ENCODE measurements around the gene BCL2A1.

Gene BCL2A1

GRCh38 chr15:79989682-79990081 is 18.7 kb upstream of the BCL2A1 start:
- no peak overlapping the region for H3K4me3 ChIP-seq (ENCODE audit: low read depth, low read length)
- TF ChIP-seq CTCF (IDR thresholded peaks at IDR 0.05; ENCODE audit: low read depth, low read length) = no peak
- in situ Hi-C loops (cut with HindIII; ENCODE audit: low sequenced_read_pairs) = no loop called here
- no peak for DNase-seq (ENCODE audit: low read depth, low spot score)

DNA sequence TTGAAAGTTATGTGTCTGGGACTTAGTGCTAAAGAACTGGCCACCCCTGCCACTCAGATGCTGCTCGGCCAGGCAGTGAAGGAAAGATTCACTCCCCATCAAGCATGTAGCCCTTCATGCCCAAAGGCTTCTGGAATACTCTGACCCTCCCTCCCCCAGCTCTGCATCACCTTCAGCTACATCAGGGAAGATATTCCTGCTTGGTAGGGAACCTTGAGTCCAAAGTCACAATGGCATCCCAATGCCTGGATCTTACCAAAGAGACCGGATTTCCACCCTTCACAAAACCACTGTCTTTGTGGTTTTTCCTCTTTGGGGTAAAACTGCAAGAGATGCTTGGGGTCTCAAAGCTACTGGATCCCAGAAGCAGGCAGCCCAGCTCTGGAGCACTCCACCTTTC is 18.2 kb upstream of the BCL2A1 start:
- DNase-seq (ENCODE audit: low read depth, low spot score) = no peak
- TF ChIP-seq CTCF (IDR thresholded peaks at IDR 0.05; ENCODE audit: low read depth, low read length) = no peak
- H3K4me3 ChIP-seq (ENCODE audit: low read depth, low read length) = no peak overlapping the region
- in situ Hi-C loops (cut with HindIII; ENCODE audit: low sequenced_read_pairs) = no loop called here

DNA sequence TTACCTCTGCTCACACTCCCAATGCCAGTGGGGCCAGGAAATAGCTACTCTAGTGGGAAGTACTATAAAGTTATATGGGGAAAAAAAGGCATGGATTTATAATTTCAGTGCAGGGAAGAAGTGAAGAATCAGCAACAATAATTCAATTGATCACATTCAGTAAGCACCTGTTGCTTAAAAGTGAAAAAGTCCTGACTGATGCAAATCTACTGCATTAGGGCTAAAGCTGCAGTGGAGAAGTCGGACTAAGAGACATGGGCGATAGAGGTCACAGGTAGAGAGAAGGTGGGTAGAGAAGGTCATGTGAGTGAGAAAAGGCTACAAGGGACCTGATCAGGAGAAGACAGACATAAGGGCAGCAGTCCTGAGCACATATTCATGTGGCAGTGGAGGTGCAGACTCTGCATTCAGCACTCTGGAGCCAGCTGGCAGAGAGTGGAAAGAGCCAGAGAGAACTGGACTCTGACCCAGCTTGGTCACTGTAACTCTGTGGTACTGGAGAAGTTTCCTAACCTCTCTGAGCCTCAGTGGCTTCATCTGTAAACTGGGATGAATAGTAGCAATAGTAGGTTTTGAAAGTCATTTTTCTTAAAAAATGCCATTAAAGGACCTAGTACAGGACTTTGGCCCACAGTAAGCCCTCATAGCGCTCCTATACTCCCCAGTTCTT is 17.6 kb upstream of the BCL2A1 start:
- no peak for TF ChIP-seq CTCF (IDR thresholded peaks at IDR 0.05; ENCODE audit: low read depth, low read length)
- no peak overlapping the region for H3K4me3 ChIP-seq (ENCODE audit: low read depth, low read length)
- DNase-seq (ENCODE audit: low read depth, low spot score) = no peak

GRCh38 chr15:79987969-79988368 is 17.0 kb upstream of the BCL2A1 start:
- no peak for DNase-seq (ENCODE audit: low read depth, low spot score)
- no peak for TF ChIP-seq CTCF (IDR thresholded peaks at IDR 0.05; ENCODE audit: low read depth, low read length)
- no peak overlapping the region for H3K4me3 ChIP-seq (ENCODE audit: low read depth, low read length)
- in situ Hi-C loops (cut with HindIII; ENCODE audit: low sequenced_read_pairs) = no loop called here

More for the DNA sequence above, 17.6 kb upstream of the BCL2A1 start:
- in situ Hi-C loops (cut with HindIII; ENCODE audit: low sequenced_read_pairs) = no loop called here

DNA sequence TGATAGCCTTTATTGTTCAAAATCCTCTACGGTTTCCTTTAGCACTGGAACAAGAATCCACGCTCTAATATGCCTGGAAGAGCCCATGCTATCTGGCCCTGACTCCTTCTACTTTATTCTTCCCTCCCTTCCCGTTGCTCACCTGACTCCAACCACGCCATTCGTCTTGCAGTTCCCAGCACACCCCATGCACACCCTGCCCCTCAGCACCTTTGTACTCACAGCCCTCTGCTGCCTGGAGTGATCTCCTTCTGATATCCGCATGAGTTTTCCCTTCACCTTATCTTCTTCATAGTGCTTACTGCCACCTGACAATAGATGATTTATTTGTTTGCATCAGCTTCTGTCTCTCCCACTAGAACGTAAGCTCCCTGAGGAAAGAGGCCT is 16.6 kb upstream of the BCL2A1 start:
- no peak for DNase-seq (ENCODE audit: low read depth, low spot score)
- in situ Hi-C loops (cut with HindIII; ENCODE audit: low sequenced_read_pairs) = no loop called here
- no peak for TF ChIP-seq CTCF (IDR thresholded peaks at IDR 0.05; ENCODE audit: low read depth, low read length)
- no peak overlapping the region for H3K4me3 ChIP-seq (ENCODE audit: low read depth, low read length)

DNA sequence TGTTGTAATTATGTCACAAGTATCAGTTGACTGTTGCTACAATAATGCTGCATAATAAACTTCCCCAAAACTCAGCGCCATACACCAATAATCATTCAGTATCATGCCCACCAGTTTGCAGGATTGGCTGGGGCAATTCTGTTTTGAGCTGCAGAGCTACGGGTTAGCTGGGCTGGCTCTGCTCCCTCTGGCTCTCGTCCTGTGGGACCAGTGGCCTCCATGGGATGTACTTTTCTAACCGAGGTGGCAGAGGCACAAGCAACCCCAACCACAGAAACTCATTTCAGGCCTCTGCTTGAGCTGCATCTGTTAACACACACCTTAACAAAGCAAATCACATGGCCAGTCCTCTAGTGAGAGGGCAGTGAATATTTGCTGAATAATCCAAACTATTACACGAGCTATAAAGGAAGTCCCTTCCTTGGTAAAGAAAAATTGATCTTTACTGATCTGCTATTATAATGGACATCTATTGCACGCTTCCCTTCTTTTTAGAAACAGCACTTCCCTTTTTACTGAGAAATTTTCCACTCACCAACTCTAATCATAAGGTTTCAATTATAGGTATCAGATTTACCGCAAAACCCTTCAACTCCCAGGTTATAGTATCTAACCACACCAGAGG is 10.9 kb upstream of the BCL2A1 start:
- in situ Hi-C loops (cut with HindIII; ENCODE audit: low sequenced_read_pairs) = no loop called here
- DNase-seq (ENCODE audit: low read depth, low spot score) = no peak
- no peak for TF ChIP-seq CTCF (IDR thresholded peaks at IDR 0.05; ENCODE audit: low read depth, low read length)
- no peak overlapping the region for H3K4me3 ChIP-seq (ENCODE audit: low read depth, low read length)
